ENCODE data around the gene ITPR3. TPM values are rescaled to one million over a fixed set of nuclear protein-coding genes. Genes with fewer than 3 reads are reported as not detected.

Gene ITPR3
- total RNA-seq, 4 donors from 2014 or later = 139 to 250 (median 182) TPM

GRCh38 chr6:33710296-33711121 lies 89.4 kb downstream of the ITPR3 start:
- no peak for DNase-seq

DNA sequence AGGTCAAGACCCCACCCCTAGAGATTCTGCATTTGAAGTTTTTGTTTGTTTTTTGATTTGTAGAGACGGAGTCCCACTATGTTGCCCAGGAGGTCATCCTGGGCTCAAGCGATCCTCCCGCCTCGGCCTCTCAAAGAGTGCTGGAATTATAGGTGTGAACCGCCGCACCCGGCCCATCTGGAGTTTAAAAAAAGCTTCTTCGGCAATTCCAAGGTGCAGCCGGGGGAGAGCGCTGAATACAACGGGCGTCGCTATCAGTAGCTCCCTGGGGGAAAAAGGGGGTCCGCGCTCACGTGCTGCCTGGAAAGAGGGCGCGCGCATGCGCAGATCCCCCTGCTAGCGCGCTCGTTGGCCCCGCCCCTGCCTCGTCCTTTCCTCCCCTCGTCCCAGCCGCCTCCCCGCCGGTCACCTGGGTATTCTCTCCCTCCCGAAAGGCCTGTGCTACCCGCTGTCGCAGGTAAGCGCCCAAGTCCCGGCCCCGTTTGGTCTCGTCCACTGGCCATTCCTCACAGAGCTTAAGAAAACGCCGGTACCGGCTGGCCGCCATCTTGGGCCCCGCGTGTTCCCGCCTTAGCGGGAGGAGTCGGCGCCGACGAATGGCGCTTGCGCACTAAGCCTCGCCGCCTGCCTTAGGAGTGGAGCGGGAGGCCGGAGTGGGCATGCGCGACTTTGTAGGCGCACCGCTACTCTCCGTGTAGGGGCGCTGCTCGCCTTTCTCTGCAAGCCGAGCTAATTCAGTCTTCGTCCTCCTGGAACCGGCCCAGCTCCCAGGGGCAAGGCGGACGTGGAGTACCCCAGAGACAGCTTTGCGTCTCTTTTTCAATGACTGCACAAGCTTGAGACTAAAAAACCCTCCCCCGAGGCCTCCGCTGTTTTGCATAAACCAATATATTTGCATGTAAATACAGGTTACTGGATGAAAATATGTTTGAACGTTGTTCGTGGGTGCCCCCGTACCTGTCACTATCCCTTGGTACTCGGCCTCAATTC lies 90.3 kb downstream of the ITPR3 start, which contains the start of gene UQCC2:
UQCC2 (minus strand) TSS at position 561 of the 990 bp plus-strand sequence; CDS start at position 547, 14 bp downstream.
- Histone ChIP-seq H3K4me3 (peak within 1 kb of the TSS; percentile 64 to 92 (median 87)), H3K4me1 (peaks cover 0 to 8% (median 2%) of the 10 kb centered on the region in 4 donors), H3K27me3 (no peaks in the 10 kb centered on the region), H3K36me3 (no peaks in the 10 kb centered on the region), H3K9me3 (no peaks in the 10 kb centered on the region), H3K27ac (peak within 1 kb of the TSS; percentile 82 to 98 (median 90))
- TF ChIP-seq, protein P1, sequence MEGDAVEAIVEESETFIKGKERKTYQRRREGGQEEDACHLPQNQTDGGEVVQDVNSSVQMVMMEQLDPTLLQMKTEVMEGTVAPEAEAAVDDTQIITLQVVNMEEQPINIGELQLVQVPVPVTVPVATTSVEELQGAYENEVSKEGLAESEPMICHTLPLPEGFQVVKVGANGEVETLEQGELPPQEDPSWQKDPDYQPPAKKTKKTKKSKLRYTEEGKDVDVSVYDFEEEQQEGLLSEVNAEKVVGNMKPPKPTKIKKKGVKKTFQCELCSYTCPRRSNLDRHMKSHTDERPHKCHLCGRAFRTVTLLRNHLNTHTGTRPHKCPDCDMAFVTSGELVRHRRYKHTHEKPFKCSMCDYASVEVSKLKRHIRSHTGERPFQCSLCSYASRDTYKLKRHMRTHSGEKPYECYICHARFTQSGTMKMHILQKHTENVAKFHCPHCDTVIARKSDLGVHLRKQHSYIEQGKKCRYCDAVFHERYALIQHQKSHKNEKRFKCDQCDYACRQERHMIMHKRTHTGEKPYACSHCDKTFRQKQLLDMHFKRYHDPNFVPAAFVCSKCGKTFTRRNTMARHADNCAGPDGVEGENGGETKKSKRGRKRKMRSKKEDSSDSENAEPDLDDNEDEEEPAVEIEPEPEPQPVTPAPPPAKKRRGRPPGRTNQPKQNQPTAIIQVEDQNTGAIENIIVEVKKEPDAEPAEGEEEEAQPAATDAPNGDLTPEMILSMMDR (IDR thresholded peaks at IDR 0.05) = peak; percentile 1 to 75 (median 59)
- peak; percentile 65 to 69 for TF ChIP-seq POLR2A (IDR thresholded peaks at IDR 0.05)
- peak; percentile 95 to 98 (median 97) for DNase-seq

More at GRCh38 chr6:33710296-33711121, 89.4 kb downstream of the ITPR3 start:
- Histone ChIP-seq H3K4me1 (peaks cover 0 to 8% (median 2%) of the 10 kb centered on the region in 4 donors), H3K9me3 (no peaks in the 10 kb centered on the region), H3K36me3 (no peaks in the 10 kb centered on the region), H3K27me3 (no peaks in the 10 kb centered on the region), H3K27ac (peak overlapping the region in 2 of 4 donors; percentile 89 to 98), H3K4me3 (peak overlapping the region; percentile 64 to 92 (median 87))
- TF ChIP-seq, protein P1 (IDR thresholded peaks at IDR 0.05) = no peak
- no peak for TF ChIP-seq POLR2A (IDR thresholded peaks at IDR 0.05)

DNA sequence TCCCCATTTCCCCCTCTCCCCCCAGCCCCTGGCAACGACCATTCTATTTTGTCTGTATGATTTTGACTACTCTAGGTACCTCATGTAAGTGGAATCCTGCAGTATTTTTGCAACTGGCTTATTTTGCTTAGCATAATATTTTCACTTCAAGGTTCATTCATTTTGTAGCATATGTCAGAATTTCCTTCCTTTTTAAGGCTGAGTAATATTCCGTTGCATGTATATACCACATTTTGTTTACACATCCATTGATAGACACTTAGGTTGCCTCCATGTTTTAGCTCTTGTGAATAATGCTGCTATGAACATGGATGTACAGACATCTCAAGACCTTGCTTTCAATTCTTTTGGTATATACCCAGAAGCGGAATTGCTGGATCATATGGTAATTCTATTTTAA lies 91.8 kb downstream of the ITPR3 start:
- H3K4me3 ChIP-seq = no peak overlapping the region
- no peaks in the 10 kb centered on the region for H3K9me3 ChIP-seq
- TF ChIP-seq POLR2A (IDR thresholded peaks at IDR 0.05) = no peak
- H3K36me3 ChIP-seq = no peaks in the 10 kb centered on the region
- no peak for DNase-seq
- H3K27ac ChIP-seq = no peak overlapping the region
- H3K4me1 ChIP-seq = peaks cover 0 to 8% (median 2%) of the 10 kb centered on the region in 4 donors
- H3K27me3 ChIP-seq = no peaks in the 10 kb centered on the region

DNA sequence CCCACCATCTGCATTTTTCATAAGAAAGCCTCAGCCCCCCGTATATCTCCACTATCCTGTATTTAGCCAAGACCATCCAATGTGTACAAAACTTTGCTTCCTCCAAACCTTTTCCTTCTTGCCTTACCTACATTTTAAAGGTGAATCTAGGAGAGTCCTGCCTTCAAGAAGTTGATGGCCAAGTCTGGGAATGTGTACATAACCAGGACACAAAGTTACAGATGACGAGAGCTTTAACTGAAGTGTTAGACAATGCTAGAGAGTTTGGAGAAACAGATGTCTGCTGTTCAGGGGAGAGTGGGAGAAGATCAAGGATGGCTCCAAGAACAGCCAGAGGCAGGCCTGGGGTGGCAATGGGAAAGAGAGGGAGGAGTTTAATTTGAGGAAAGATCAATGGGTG lies 92.7 kb downstream of the ITPR3 start:
- Histone ChIP-seq H3K9me3 (no peaks in the 10 kb centered on the region), H3K4me1 (peaks cover 0 to 12% (median 2%) of the 10 kb centered on the region in 4 donors), H3K27ac (no peak overlapping the region), H3K4me3 (no peak overlapping the region), H3K27me3 (no peaks in the 10 kb centered on the region), H3K36me3 (no peaks in the 10 kb centered on the region)
- no peak for DNase-seq
- TF ChIP-seq POLR2A (IDR thresholded peaks at IDR 0.05) = no peak
- TF ChIP-seq, protein P1 (IDR thresholded peaks at IDR 0.05) = no peak

GRCh38 chr6:33714385-33715040 lies 93.4 kb downstream of the ITPR3 start:
- no peak for TF ChIP-seq POLR2A (IDR thresholded peaks at IDR 0.05)
- TF ChIP-seq, protein P1 (IDR thresholded peaks at IDR 0.05) = no peak
- Histone ChIP-seq H3K27me3 (no peaks in the 10 kb centered on the region), H3K4me3 (no peak overlapping the region), H3K27ac (no peak overlapping the region), H3K9me3 (no peaks in the 10 kb centered on the region), H3K36me3 (no peaks in the 10 kb centered on the region), H3K4me1 (peaks cover 0 to 16% (median 2%) of the 10 kb centered on the region in 4 donors)
- DNase-seq = peak in 1 of 3 donors; percentile 34

All from Peyer's patch (tissue), 4 donors.